HepG2 (cell line): ENCODE results near the gene MPO. TPM values are rescaled to one million over a fixed set of nuclear protein-coding genes. Genes with fewer than 3 reads are reported as not detected.

Experiments
- ATAC-seq: fragments of 200-7000 bp; cut with Tn5 transposase; 3 replicates; pipeline ENCODE4 v1.9.1; 2020; ENCODE audit warnings: mild to moderate bottlenecking, moderate library complexity
- BruUV-seq: library from RNA; stranded (reverse); fragments of 400-500 nt; replicated peaks from 2 replicates; lab custom pipeline; 2021; lab: Mats Ljungman, UMichigan
- CTCF ChIA-PET: fragments of 300-600 bp; formaldehyde crosslinking; extraction: SDS; loops from one replicate; lab custom pipeline; 2021; ENCODE audit warnings: low total read pairs, inconsistent platforms, low intra/inter-chr PET ratio; lab: Yijun Ruan, JAX
- POLR2A ChIA-PET: fragments of 350-600 bp; sonication (Branson Sonifier 250); formaldehyde crosslinking; loops from one replicate; lab custom pipeline; 2020; ENCODE audit warnings: antibody characterized with exemption, inconsistent platforms; lab: Yijun Ruan, JAX
- DNase-seq: peaks from one replicate; pipeline ENCODE4 v3.0.0-alpha.2; 2015; ENCODE audit warnings: low spot score
- FAIRE-seq: peaks from 3 replicates; lab custom pipeline; 2011; peaks lifted over from hg19 to GRCh38; lab: Jason Lieb, UNC
- H2AFZ ChIP-seq: one replicate; pipeline ENCODE4 v1.6.1; 2011; ENCODE audit warnings: low read length, inconsistent platforms
- H3K27ac ChIP-seq: fragments of 300-600 bp; 3 replicates; pipeline ENCODE4 v1.8.0; 2011; ENCODE audit warnings: mixed run types, mild to moderate bottlenecking, mixed read lengths, low read length, inconsistent platforms; ENCODE audit not compliant: insufficient read depth; ENCODE audit errors: extremely low read length
- H3K27me3 ChIP-seq, 2 experiments: fragments of 200-600 bp in 1 of 2; 2 replicates in 1 of 2; 3 replicates in 1 of 2; pipeline versions ENCODE4 v1.6.0 to v1.8.0; 2011; ENCODE audit warnings: low read length in 2 of 2, mild to moderate bottlenecking in 2 of 2, moderate library complexity in 2 of 2, inconsistent platforms in 1 of 2; ENCODE audit not compliant: insufficient read depth in 2 of 2, control insufficient read depth in 1 of 2
- H3K36me3 ChIP-seq, 2 experiments: fragments of 200-600 bp in 1 of 2; replicated peaks in 1 of 2; 2 replicates in 1 of 2; 3 replicates in 1 of 2; pipeline versions ENCODE4 v1.5.1 to v1.8.0; 2011; ENCODE audit warnings: low read length in 2 of 2, inconsistent platforms in 1 of 2; ENCODE audit not compliant: insufficient read depth in 2 of 2, control insufficient read depth in 1 of 2
- H3K4me1 ChIP-seq: 2 replicates; pipeline ENCODE4 v1.5.1; 2012; ENCODE audit warnings: low read length, inconsistent platforms; ENCODE audit not compliant: insufficient read depth
- H3K4me2 ChIP-seq: 2 replicates; pipeline ENCODE4 v1.6.0; 2011; ENCODE audit warnings: low read depth, low read length, inconsistent platforms
- H3K4me3 ChIP-seq, 3 experiments: fragments of 200-600 bp in 1 of 3; sonication (generic), shearing (Covaris generic) in 1 of 3; replicated peaks in 1 of 3; 2 replicates each; pipeline ENCODE4 v1.5.1; 2011 to 2016; ENCODE audit warnings: low read length in 3 of 3, inconsistent platforms in 2 of 3, low read depth in 2 of 3, mild to moderate bottlenecking in 2 of 3, control low read depth in 1 of 3, mixed read lengths in 1 of 3; ENCODE audit not compliant: insufficient read depth in 1 of 3
- H3K79me2 ChIP-seq: one replicate; pipeline ENCODE4 v1.6.1; 2011; ENCODE audit warnings: low read length, inconsistent platforms; ENCODE audit not compliant: insufficient read depth
- H3K9ac ChIP-seq: 2 replicates; pipeline ENCODE4 v1.6.0; 2011; ENCODE audit warnings: mild to moderate bottlenecking, low read depth, low read length, inconsistent platforms; ENCODE audit not compliant: insufficient read depth
- H3K9me3 ChIP-seq: 2 replicates; pipeline ENCODE4 v1.5.1; 2012; ENCODE audit warnings: mild to moderate bottlenecking, low read length
- H4K20me1 ChIP-seq: 2 replicates; pipeline ENCODE4 v1.6.0; 2011; ENCODE audit warnings: inconsistent platforms, mild to moderate bottlenecking, low read length, moderate library complexity; ENCODE audit not compliant: insufficient read depth
- FOXM1 ChIP-seq: sonication (generic); formaldehyde crosslinking; IDR thresholded peaks from 2 replicates; pipeline ENCODE4 v1.5.0; 2020; ENCODE audit warnings: missing genetic modification reagents
- HES4 ChIP-seq: sonication (generic); formaldehyde crosslinking; IDR thresholded peaks from 2 replicates; pipeline ENCODE4 v1.9.0; 2021; ENCODE audit warnings: mild to moderate bottlenecking, missing genetic modification reagents, borderline replicate concordance
- IRF1 ChIP-seq: sonication (generic); formaldehyde crosslinking; IDR thresholded peaks from 2 replicates; pipeline ENCODE4 v1.4.0; 2020; ENCODE audit warnings: low read depth, mild to moderate bottlenecking, missing genetic modification reagents
- NFATC3 ChIP-seq: sonication (generic); formaldehyde crosslinking; IDR thresholded peaks from 2 replicates; pipeline ENCODE4 v1.5.1; 2020; ENCODE audit warnings: mild to moderate bottlenecking, missing genetic modification reagents
- PAF1 ChIP-seq: IDR thresholded peaks from 2 replicates; pipeline ENCODE4 v1.6.1; 2016; ENCODE audit warnings: missing genetic modification reagents, missing compliant biosample characterization
- PAX8 ChIP-seq: sonication (generic); formaldehyde crosslinking; IDR thresholded peaks from 2 replicates; pipeline ENCODE4 v1.8.0; 2022; ENCODE audit warnings: mild to moderate bottlenecking, missing genetic modification reagents, borderline replicate concordance
- RCOR2 ChIP-seq: IDR thresholded peaks from 2 replicates; pipeline ENCODE4 v1.6.1; 2016; ENCODE audit warnings: missing biosample characterization, missing genetic modification reagents
- ZMYM3 ChIP-seq: sonication (generic); formaldehyde crosslinking; IDR thresholded peaks from 2 replicates; pipeline ENCODE4 v1.5.1; 2020; ENCODE audit warnings: mild to moderate bottlenecking, missing genetic modification reagents
- ZNF124 ChIP-seq: sonication (generic); formaldehyde crosslinking; IDR thresholded peaks from 2 replicates; pipeline ENCODE4 v1.4.0; 2020; ENCODE audit warnings: missing genetic modification reagents
- ZNF768 ChIP-seq: sonication (generic); formaldehyde crosslinking; IDR thresholded peaks from 2 replicates; pipeline ENCODE4 v1.4.0; 2020; ENCODE audit warnings: missing genetic modification reagents
- ZNF777 ChIP-seq: sonication (generic); formaldehyde crosslinking; IDR thresholded peaks from 2 replicates; pipeline ENCODE4 v1.4.0; 2020; ENCODE audit warnings: missing genetic modification reagents
- ZNF83 ChIP-seq: sonication (generic); formaldehyde crosslinking; IDR thresholded peaks from 2 replicates; pipeline ENCODE4 v1.4.0; 2020; ENCODE audit warnings: missing genetic modification reagents, mild to moderate bottlenecking, borderline replicate concordance
- WGBS: methylation state at CpG from one replicate; pipeline ENCODE4 v1.1.6; 2017; ENCODE audit warnings: low lambda C conversion rate; 5-methylcytosine and 5-hydroxymethylcytosine counted together
- in situ Hi-C: cut with HindIII; loops from 2 replicates; pipeline ENCODE4 v1.10.0; 2017; ENCODE audit warnings: low pct_unique_long_range_greater_than_20kb; ENCODE audit not compliant: extremely low pct_ligation_motif_present
- intact Hi-C: fragments of 100-400 bp; cut with micrococcal nuclease; formaldehyde crosslinking; loops from one replicate; pipeline ENCODE4 v1.10.0; 2022; ENCODE audit not compliant: unreplicated experiment
- polyA plus RNA-seq, 8 experiments: library from polyadenylated mRNA; depleted of rRNA in 3 of 8; stranded (reverse) in 7 of 8; unstranded in 1 of 8; fragments of >200 nt; fragmentation: Illumina TruSeq in 4 of 8; extraction: Trizol in 4 of 8; gene quantifications; 2 replicates each; pipeline versions ENCODE4 v1.2.1 to v1.2.3, GENCODE V29; 2011 to 2016; ENCODE audit warnings: low read depth in 4 of 8, missing spikeins in 1 of 8, mixed read lengths in 1 of 8; ENCODE audit not compliant: insufficient read depth in 1 of 8
- total RNA-seq, 5 experiments: library from RNA; depleted of rRNA; stranded (reverse); fragments of >200 nt; fragmentation: Illumina TruSeq; extraction: Trizol; gene quantifications; 2 replicates each; pipeline ENCODE4 v1.2.3, GENCODE V29; 2016; ENCODE audit warnings: low read depth in 1 of 5

MPO gene
- total and polyA plus RNA-seq, 2 of the 13 experiments (the other 11 are each of a cell fraction or from before 2014, with no cell fraction given): not detected

GRCh38 chr17:58318627-58319172, 38.0 kb upstream of the MPO start:
- H3K4me2 ChIP-seq: no peak overlapping the region
- H3K9me3 ChIP-seq: no peaks in the 10 kb centered on the region
- WGBS: 48% methylated on average over 4 of the region's 7 CpGs
- TF ChIP-seq ZNF768 (CRISPR knock-in tag) (peak; percentile 97), ZNF83 (CRISPR knock-in tag) (no peak), ZMYM3 (CRISPR knock-in tag) (peak; percentile 50; the same call in 1 of the 2 replicates), ZNF777 (CRISPR knock-in tag) (no peak)
- H2AFZ ChIP-seq: no peak overlapping the region
- no peak for DNase-seq
- BruUV-seq: no TSS peak
- H3K27me3 ChIP-seq: peaks cover 22 to 70% of the 10 kb centered on the region in 2 experiments
- in situ Hi-C loops (no loop called here), intact Hi-C loops (no loop called here)
- no peak overlapping the region for H3K9ac ChIP-seq
- H3K79me2 ChIP-seq: no peaks in the 10 kb centered on the region
- H4K20me1 ChIP-seq: no peaks in the 10 kb centered on the region
- H3K4me3 ChIP-seq: no peak overlapping the region
- ATAC-seq: no peak
- POLR2A ChIA-PET: interaction anchor here (1.0 to 2.6 kb wide), 2 partner anchors 63 to 98 kb away, joined by 3 to 35 read pairs; partner anchors contain the start of gene RNF43
- H3K4me1 ChIP-seq: peaks cover 19% of the 10 kb centered on the region; the same call in 1 of the 2 replicates
- no peaks in the 10 kb centered on the region for H3K36me3 ChIP-seq
- H3K27ac ChIP-seq: no peak overlapping the region
- no peak for FAIRE-seq
- CTCF ChIA-PET: interaction anchor here (5.0 kb wide), 1 partner anchor 129 kb away, joined by 121 read pairs; no protein-coding TSS in a partner anchor

- intact Hi-C loops (no loop called here), in situ Hi-C loops (no loop called here)
- no peaks in the 10 kb centered on the region for H3K79me2 ChIP-seq
- POLR2A ChIA-PET: interaction anchor here (1.0 to 2.6 kb wide), 8 partner anchors 10 to 98 kb away, joined by 3 to 35 read pairs (median 4); partner anchors contain the start of genes RNF43 and SUPT4H1
- H3K9me3 ChIP-seq: no peaks in the 10 kb centered on the region
- no peak for DNase-seq
- TF ChIP-seq NFATC3 (no peak), ZNF124 (CRISPR knock-in tag) (no peak), RCOR2 (CRISPR knock-in tag) (no peak), HES4 (no peak), FOXM1 (CRISPR knock-in tag) (no peak), PAF1 (CRISPR knock-in tag) (no peak), PAX8 (CRISPR knock-in tag) (no peak), IRF1 (CRISPR knock-in tag) (no peak)
- H3K36me3 ChIP-seq: no peaks in the 10 kb centered on the region
- no peak for ATAC-seq
- FAIRE-seq: no peak
- no peak overlapping the region for H2AFZ ChIP-seq
- H3K27ac ChIP-seq: no peak overlapping the region
- H3K9ac ChIP-seq: no peak overlapping the region
- H4K20me1 ChIP-seq: no peaks in the 10 kb centered on the region
- no peak overlapping the region for H3K4me2 ChIP-seq
- 54% methylated on average over 7 of the region's 9 CpGs for WGBS
- no TSS peak for BruUV-seq
- no peak overlapping the region for H3K4me3 ChIP-seq
- H3K27me3 ChIP-seq: peaks cover 19 to 70% of the 10 kb centered on the region in 2 experiments
- peaks cover 19% of the 10 kb centered on the region; the same call in 1 of the 2 replicates for H3K4me1 ChIP-seq
- CTCF ChIA-PET: interaction anchor here (1.5 to 5.0 kb wide), 3 partner anchors 10 to 130 kb away, joined by 9 to 121 read pairs (median 20); partner anchors contain the start of gene RNF43
These were observed 37.3 kb upstream of the MPO start for GRCh38 chr17:58318065-58318481.
